ENCODE results near the gene TNFRSF21. TPM values are rescaled to one million over a fixed set of nuclear protein-coding genes. Genes with fewer than 3 reads are reported as not detected.

The TNFRSF21 gene
- total and polyA plus RNA-seq, 9 of the 15 experiments (the other 6 are each of a cell fraction or from before 2014, with no cell fraction given) = 0.63 to 5.7 (median 2.2) TPM

DNA sequence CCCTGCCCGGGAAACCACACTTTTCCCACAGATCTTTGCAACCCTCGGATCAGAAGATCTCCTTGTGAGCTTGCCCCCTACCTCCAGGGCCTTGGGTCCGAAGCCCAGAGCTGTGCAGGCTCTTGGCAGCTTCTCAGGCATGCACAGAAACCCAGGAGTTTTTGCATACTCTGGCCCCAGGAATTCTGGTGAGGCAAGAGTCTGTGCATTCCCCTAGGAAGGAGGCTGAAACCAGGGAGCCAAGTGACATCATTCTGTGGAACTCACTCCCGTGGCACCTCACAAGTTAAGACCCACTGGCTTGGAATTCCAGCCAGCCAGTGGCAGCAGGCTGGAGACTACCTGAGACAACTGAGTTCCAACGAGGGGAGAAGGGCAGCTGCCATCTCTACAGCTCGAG lies 100.1 kb downstream of the TNFRSF21 start (continued):
- TF ChIP-seq HDAC2 (IDR thresholded peaks at IDR 0.05) = no peak
- no peak for TF ChIP-seq HOMEZ (CRISPR knock-in tag; IDR thresholded peaks at IDR 0.05)

- H3K4me3 ChIP-seq = no peak overlapping the region
- ATAC-seq (no peak), DNase-seq (ENCODE audit: extremely low read depth in 1 of 4, low spot score in 3 of 4) (no peak), FAIRE-seq (no peak)
- intact Hi-C loops (cut with micrococcal nuclease) = no loop called here
- TF ChIP-seq CBX3 (IDR thresholded peaks at IDR 0.05; ENCODE audit: borderline replicate concordance in 1 of 2, low read length in 2 of 2) = no peak
- TF ChIP-seq FOSL1 (tag; conservative IDR thresholded peaks at IDR 0.05) = no peak
- no peak for TF ChIP-seq PTRF (tag; IDR thresholded peaks at IDR 0.05)
- no peak for TF ChIP-seq AFF1 (IDR thresholded peaks at IDR 0.05; ENCODE audit: low read depth in 1 of 2, partially characterized antibody in 2 of 2)
- no peak for TF ChIP-seq ZKSCAN1 (IDR thresholded peaks at IDR 0.05; ENCODE audit: low read depth, low read length)
- TF ChIP-seq U2AF1 (optimal IDR thresholded peaks at IDR 0.05; ENCODE audit: low read depth, low read length) = no peak
- TF ChIP-seq SOX6 (IDR thresholded peaks at IDR 0.05) = no peak
- TF ChIP-seq, protein P1, sequence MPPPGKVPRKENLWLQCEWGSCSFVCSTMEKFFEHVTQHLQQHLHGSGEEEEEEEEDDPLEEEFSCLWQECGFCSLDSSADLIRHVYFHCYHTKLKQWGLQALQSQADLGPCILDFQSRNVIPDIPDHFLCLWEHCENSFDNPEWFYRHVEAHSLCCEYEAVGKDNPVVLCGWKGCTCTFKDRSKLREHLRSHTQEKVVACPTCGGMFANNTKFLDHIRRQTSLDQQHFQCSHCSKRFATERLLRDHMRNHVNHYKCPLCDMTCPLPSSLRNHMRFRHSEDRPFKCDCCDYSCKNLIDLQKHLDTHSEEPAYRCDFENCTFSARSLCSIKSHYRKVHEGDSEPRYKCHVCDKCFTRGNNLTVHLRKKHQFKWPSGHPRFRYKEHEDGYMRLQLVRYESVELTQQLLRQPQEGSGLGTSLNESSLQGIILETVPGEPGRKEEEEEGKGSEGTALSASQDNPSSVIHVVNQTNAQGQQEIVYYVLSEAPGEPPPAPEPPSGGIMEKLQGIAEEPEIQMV (tag; conservative IDR thresholded peaks at IDR 0.05; ENCODE audit: low read depth) = no peak
- TF ChIP-seq GMEB1 (CRISPR knock-in tag; IDR thresholded peaks at IDR 0.05) = no peak
- no peak for TF ChIP-seq MAFG (tag; conservative IDR thresholded peaks at IDR 0.05)
- no peak for TF ChIP-seq C11orf30 (IDR thresholded peaks at IDR 0.05; ENCODE audit: low read depth)
- H3K4me2 ChIP-seq (ENCODE audit: insufficient read depth, low read length) = no peak overlapping the region
- in situ Hi-C loops (cut with MboI) = no loop called here
- H3K36me3 ChIP-seq (ENCODE audit: control insufficient read depth, insufficient read depth, low read length) = no peaks in the 10 kb centered on the region
- no peaks in the 10 kb centered on the region; the same call in 1 of the 2 replicates for H4K20me1 ChIP-seq (replicated peaks; ENCODE audit: control insufficient read depth, insufficient read depth, low read length)
- WGBS (ENCODE audit: insufficient coverage, low coverage, missing lambda C conversion rate) = 2% methylated on average over 2 of the region's 2 CpGs
- no peak overlapping the region for H3K27ac ChIP-seq (ENCODE audit: extremely low read depth, low read depth, low read length)
- BruUV-seq (replicated peaks) = no TSS peak
- no peak overlapping the region for H2AFZ ChIP-seq (ENCODE audit: low read depth, low read length)
- peaks cover 0 to 12% of the 10 kb centered on the region in 2 experiments; a peak in 1 of 5 replicates for H3K27me3 ChIP-seq (ENCODE audit: control insufficient read depth in 2 of 2, insufficient read depth in 2 of 2, low read length in 2 of 2)
- no peaks in the 10 kb centered on the region for H3K79me2 ChIP-seq (ENCODE audit: control insufficient read depth, insufficient read depth, low read length)
- CTCF ChIA-PET (ENCODE audit: low intra/inter-chr PET ratio) = no interaction called here
- H3K9me1 ChIP-seq (ENCODE audit: control insufficient read depth, insufficient read depth, low read length) = no peaks in the 10 kb centered on the region
- H3K9ac ChIP-seq (ENCODE audit: insufficient read depth in 1 of 2, low read depth in 2 of 2, low read length in 2 of 2) = no peak overlapping the region
- POLR2A ChIA-PET = interaction anchor here (1.2 kb wide), 1 partner anchor 43 kb away, joined by 3 read pairs; no protein-coding TSS in a partner anchor
- H3K9me3 ChIP-seq (replicated peaks; ENCODE audit: control insufficient read depth, insufficient read depth, low read depth, low read length) = no peaks in the 10 kb centered on the region
- H3K4me1 ChIP-seq (replicated peaks in 1 of 2; ENCODE audit: control insufficient read depth in 2 of 2, insufficient read depth in 2 of 2, low read length in 2 of 2) = no peaks in the 10 kb centered on the region; a peak in 1 of 5 replicates
Observed at GRCh38 chr6:47207261-47207660, 102.4 kb downstream of the TNFRSF21 start.
